Astrocyte (in vitro differentiated cells and primary cell): Measurements from ENCODE around the gene USP20. TPM values are rescaled to one million over a fixed set of nuclear protein-coding genes. Genes with fewer than 3 reads are reported as not detected.
A peak's percentile ranks its signal among the peaks of the same experiment; 100 is the strongest.

Source experiments
- DNase-seq: peaks from one replicate; pipeline ENCODE4 v3.0.0-alpha.2; 2010; ENCODE audit warnings: low read depth
- FAIRE-seq: peaks from 2 replicates; lab custom pipeline; 2011; peaks lifted over from hg19 to GRCh38; lab: Jason Lieb, UNC
- H2AFZ ChIP-seq: 2 replicates; pipeline ENCODE4 v1.6.0; 2012; ENCODE audit warnings: low read depth, low read length, inconsistent platforms
- H3K27ac ChIP-seq: 2 replicates; pipeline ENCODE4 v1.5.1; 2011; ENCODE audit warnings: low read depth, low read length, inconsistent platforms
- H3K27me3 ChIP-seq: 2 replicates; pipeline ENCODE4 v1.6.0; 2011; ENCODE audit warnings: low read length, inconsistent platforms; ENCODE audit not compliant: insufficient read depth
- H3K36me3 ChIP-seq: 2 replicates; pipeline ENCODE4 v1.5.1; 2011; ENCODE audit warnings: low read length, inconsistent platforms; ENCODE audit not compliant: insufficient read depth
- H3K4me1 ChIP-seq: 2 replicates; pipeline ENCODE4 v1.5.1; 2011; ENCODE audit warnings: low read length, inconsistent platforms; ENCODE audit not compliant: insufficient read depth
- H3K4me2 ChIP-seq: 2 replicates; pipeline ENCODE4 v1.6.0; 2012; ENCODE audit warnings: low read length, inconsistent platforms
- H3K4me3 ChIP-seq: 2 replicates; pipeline ENCODE4 v1.5.1; 2011; ENCODE audit warnings: low read depth, mild to moderate bottlenecking, low read length, inconsistent platforms; ENCODE audit not compliant: insufficient read depth
- H3K79me2 ChIP-seq: 2 replicates; pipeline ENCODE4 v1.6.0; 2012; ENCODE audit warnings: mild to moderate bottlenecking, low read length, inconsistent platforms; ENCODE audit not compliant: insufficient read depth
- H3K9ac ChIP-seq: 2 replicates; pipeline ENCODE4 v1.6.0; 2012; ENCODE audit warnings: mild to moderate bottlenecking, low read length, inconsistent platforms
- H3K9me3 ChIP-seq: 2 replicates; pipeline ENCODE4 v1.5.1; 2012; ENCODE audit warnings: low read depth, mild to moderate bottlenecking, low read length, inconsistent platforms; ENCODE audit not compliant: insufficient read depth
- H4K20me1 ChIP-seq: 2 replicates; pipeline ENCODE4 v1.6.0; 2012; ENCODE audit warnings: low read length, inconsistent platforms; ENCODE audit not compliant: insufficient read depth
- H3K27ac Mint-ChIP-seq: one replicate; pipeline ENCODE4 v1.8.0; 2021; ENCODE audit warnings: mild to moderate bottlenecking, mixed read lengths; ENCODE audit not compliant: unreplicated experiment
- H3K27me3 Mint-ChIP-seq: one replicate; pipeline ENCODE4 v1.8.0; 2021; ENCODE audit warnings: low read depth, mixed read lengths; ENCODE audit not compliant: unreplicated experiment
- H3K36me3 Mint-ChIP-seq: one replicate; pipeline ENCODE4 v1.8.0; 2021; ENCODE audit warnings: low read depth, mixed read lengths; ENCODE audit not compliant: unreplicated experiment
- H3K4me1 Mint-ChIP-seq: one replicate; pipeline ENCODE4 v1.8.0; 2021; ENCODE audit warnings: low read depth, mixed read lengths; ENCODE audit not compliant: unreplicated experiment
- H3K4me3 Mint-ChIP-seq: one replicate; pipeline ENCODE4 v1.8.0; 2021; ENCODE audit warnings: mild to moderate bottlenecking, moderate library complexity, mixed read lengths; ENCODE audit not compliant: unreplicated experiment
- H3K9me3 Mint-ChIP-seq: one replicate; pipeline ENCODE4 v1.8.0; 2021; ENCODE audit warnings: mild to moderate bottlenecking, mixed read lengths; ENCODE audit not compliant: unreplicated experiment
- EZH2 ChIP-seq: IDR thresholded peaks from 2 replicates; pipeline ENCODE4 v1.6.1; 2012; ENCODE audit warnings: mild to moderate bottlenecking, low read length, inconsistent platforms; ENCODE audit not compliant: insufficient read depth
- total RNA-seq: library from RNA; stranded (reverse); gene quantifications from 2 replicates; pipeline ENCODE4 v1.2.1, GENCODE V29; 2021
- TF ChIP-seq, protein P1 (sequence below): IDR thresholded peaks from 2 replicates; pipeline ENCODE4 v1.5.1; 2011; ENCODE audit warnings: low read depth, mild to moderate bottlenecking, inconsistent platforms, low read length, moderate library complexity; ENCODE audit not compliant: insufficient read depth

Gene USP20
- total RNA-seq, 1 donor from 2014 or later = 24.1 TPM

DNA sequence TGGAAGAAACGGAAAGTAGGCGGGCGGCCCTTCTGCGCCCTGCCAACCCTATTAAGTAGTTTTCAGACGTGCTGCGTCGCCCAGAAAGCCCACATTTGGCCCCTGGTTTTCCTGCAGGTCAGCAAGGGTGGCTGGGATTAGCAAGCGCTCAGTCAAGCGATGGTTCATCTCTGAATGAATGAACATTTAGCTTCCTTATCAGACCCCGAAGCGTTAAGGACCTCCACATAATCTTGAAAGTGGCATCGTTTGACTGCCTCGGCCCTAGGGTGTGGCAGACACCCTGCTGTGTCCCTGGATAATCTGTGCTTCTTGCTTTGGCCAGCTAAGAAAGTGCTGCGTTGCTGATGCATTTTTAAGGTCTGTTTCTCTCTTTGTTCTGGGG is 31.6 kb upstream of the USP20 start:
- peak overlapping the region; percentile 87 for H2AFZ ChIP-seq
- H3K27ac Mint-ChIP-seq = peak overlapping the region; percentile 15

DNA sequence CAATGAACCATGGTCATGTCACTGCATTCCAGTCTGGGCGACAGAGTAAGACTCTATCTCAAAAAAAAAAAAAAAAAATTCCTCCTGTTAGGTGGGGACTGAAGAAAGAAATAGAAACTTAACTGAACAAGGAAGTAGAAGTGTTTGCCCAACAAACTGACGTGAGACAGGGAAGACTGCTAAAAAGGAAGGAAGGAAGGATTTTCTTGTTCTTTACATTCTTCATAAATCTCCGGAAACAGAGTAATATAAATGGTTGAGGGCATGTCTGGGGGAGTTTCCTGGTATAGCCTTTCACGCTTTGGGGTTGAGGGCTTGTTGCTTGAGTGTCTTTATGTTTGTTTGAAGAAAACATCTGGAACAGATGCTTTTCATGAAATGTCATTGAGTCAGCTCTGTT is 29.2 kb upstream of the USP20 start:
- Mint-ChIP-seq H3K27me3 (no peaks in the 10 kb centered on the region), H3K4me3 (no peak overlapping the region), H3K4me1 (peaks cover 19% of the 10 kb centered on the region), H3K9me3 (no peaks in the 10 kb centered on the region), H3K27ac (no peak overlapping the region), H3K36me3 (peaks cover 21% of the 10 kb centered on the region)
- Histone ChIP-seq H3K36me3 (peaks cover 12% of the 10 kb centered on the region), H3K9me3 (no peaks in the 10 kb centered on the region), H3K4me1 (peaks cover 5% of the 10 kb centered on the region), H2AFZ (no peak overlapping the region), H4K20me1 (peaks cover 34% of the 10 kb centered on the region), H3K79me2 (peaks cover 25% of the 10 kb centered on the region), H3K4me2 (no peak overlapping the region), H3K27me3 (no peaks in the 10 kb centered on the region), H3K4me3 (no peak overlapping the region), H3K9ac (no peak overlapping the region), H3K27ac (no peak overlapping the region)
- FAIRE-seq (no peak), DNase-seq (no peak)
- TF ChIP-seq, protein P1, sequence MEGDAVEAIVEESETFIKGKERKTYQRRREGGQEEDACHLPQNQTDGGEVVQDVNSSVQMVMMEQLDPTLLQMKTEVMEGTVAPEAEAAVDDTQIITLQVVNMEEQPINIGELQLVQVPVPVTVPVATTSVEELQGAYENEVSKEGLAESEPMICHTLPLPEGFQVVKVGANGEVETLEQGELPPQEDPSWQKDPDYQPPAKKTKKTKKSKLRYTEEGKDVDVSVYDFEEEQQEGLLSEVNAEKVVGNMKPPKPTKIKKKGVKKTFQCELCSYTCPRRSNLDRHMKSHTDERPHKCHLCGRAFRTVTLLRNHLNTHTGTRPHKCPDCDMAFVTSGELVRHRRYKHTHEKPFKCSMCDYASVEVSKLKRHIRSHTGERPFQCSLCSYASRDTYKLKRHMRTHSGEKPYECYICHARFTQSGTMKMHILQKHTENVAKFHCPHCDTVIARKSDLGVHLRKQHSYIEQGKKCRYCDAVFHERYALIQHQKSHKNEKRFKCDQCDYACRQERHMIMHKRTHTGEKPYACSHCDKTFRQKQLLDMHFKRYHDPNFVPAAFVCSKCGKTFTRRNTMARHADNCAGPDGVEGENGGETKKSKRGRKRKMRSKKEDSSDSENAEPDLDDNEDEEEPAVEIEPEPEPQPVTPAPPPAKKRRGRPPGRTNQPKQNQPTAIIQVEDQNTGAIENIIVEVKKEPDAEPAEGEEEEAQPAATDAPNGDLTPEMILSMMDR = no peak
- no peak for TF ChIP-seq EZH2

More for the DNA sequence above, 31.6 kb upstream of the USP20 start:
- peaks cover 9% of the 10 kb centered on the region for H3K4me1 Mint-ChIP-seq
- TF ChIP-seq, protein P1 = no peak
- no peak for TF ChIP-seq EZH2
- Histone ChIP-seq H3K4me2 (peak overlapping the region; percentile 91), H3K27ac (no peak overlapping the region), H3K9ac (peak overlapping the region; percentile 79), H4K20me1 (peaks cover 26% of the 10 kb centered on the region), H3K27me3 (no peaks in the 10 kb centered on the region), H3K4me1 (peaks cover 5% of the 10 kb centered on the region), H3K4me3 (peak overlapping the region; percentile 71), H3K36me3 (peaks cover 4% of the 10 kb centered on the region), H3K79me2 (peaks cover 25% of the 10 kb centered on the region), H3K9me3 (no peaks in the 10 kb centered on the region)
- FAIRE-seq (no peak), DNase-seq (no peak)
- peaks cover 3% of the 10 kb centered on the region for H3K27me3 Mint-ChIP-seq
- H3K36me3 Mint-ChIP-seq = peaks cover 8% of the 10 kb centered on the region
- peak overlapping the region; percentile 85 for H3K4me3 Mint-ChIP-seq
- no peaks in the 10 kb centered on the region for H3K9me3 Mint-ChIP-seq

DNA sequence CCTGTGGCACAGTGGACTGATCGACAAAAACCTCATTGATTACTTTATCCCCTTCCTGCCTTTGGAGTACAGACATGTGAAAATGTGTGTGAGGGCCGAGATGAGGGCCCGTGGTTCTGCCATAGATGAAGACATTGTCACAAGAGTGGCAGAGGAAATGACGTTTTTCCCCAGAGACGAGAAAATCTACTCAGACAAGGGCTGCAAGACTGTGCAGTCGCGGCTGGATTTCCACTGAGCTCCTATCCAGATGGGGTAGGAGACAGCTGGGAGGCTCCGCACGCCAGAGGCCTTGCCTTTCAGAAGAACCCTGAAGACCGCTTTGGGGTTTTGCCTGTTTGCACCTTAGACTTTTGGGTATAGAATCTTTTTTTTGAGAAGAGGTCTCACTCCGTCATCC is 25.9 kb upstream of the USP20 start:
- Mint-ChIP-seq H3K36me3 (peaks cover 27% of the 10 kb centered on the region), H3K9me3 (no peaks in the 10 kb centered on the region), H3K4me1 (peaks cover 25% of the 10 kb centered on the region), H3K27ac (no peak overlapping the region), H3K4me3 (no peak overlapping the region), H3K27me3 (no peaks in the 10 kb centered on the region)
- H3K4me3 ChIP-seq = no peak overlapping the region
- H3K9me3 ChIP-seq = no peaks in the 10 kb centered on the region
- no peaks in the 10 kb centered on the region for H3K4me1 ChIP-seq
- no peak overlapping the region for H3K4me2 ChIP-seq
- FAIRE-seq (no peak), DNase-seq (no peak)
- peaks cover 19% of the 10 kb centered on the region for H3K79me2 ChIP-seq
- no peak overlapping the region for H3K9ac ChIP-seq
- H2AFZ ChIP-seq = no peak overlapping the region
- peaks cover 12% of the 10 kb centered on the region for H3K36me3 ChIP-seq
- H4K20me1 ChIP-seq = peaks cover 37% of the 10 kb centered on the region
- TF ChIP-seq, protein P1 = no peak
- H3K27me3 ChIP-seq = no peaks in the 10 kb centered on the region
- H3K27ac ChIP-seq = no peak overlapping the region
